HTERT RPE-1 (cell line): Measurements from ENCODE around the gene ADPRH.
"Not testable (repeated sequence)": the region's sequence is repeated elsewhere in the genome, so short reads cannot be mapped to it uniquely, and the experiment has no call there.

ENCODE experiments used
- in situ Hi-C: fragments of 300-500 bp; cut with MboI; formaldehyde crosslinking; loops from 4 replicates; pipeline ENCODE4 v1.14.3; 2020; ENCODE audit warnings: low sequenced_read_pairs

The ADPRH gene

DNA sequence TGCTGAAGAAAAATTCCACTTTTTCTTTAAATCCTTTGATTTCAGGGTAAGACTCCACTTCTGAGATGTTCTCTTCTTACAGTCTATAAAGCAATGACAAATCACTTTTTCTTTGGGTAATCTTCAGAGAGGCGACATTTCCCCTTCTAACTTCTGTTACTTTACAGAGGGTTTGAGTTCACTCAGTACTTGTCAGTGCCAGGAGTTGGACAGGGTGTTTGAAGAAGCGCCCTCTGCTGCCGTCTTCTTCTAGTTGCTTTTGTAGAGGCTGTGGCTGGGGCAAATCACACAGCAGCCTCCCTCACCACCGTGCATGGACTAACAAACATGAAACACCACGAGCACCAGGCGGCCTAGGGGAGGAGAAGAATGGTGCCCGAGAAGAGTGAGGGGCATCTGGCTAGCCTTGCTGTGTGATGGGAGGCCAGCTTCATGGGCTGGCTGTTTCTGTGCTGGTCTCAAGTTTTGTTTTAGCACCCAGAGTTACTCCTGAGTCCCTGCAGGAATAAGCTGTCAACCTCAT lies 19.8 kb upstream of the ADPRH start, which contains the start of gene CD80:
CD80 (minus strand) TSS at position 174 of the 523 bp plus-strand sequence. CDS start 1,886 bp downstream, outside the sequence.
- in situ Hi-C loops, result no loop called here

DNA sequence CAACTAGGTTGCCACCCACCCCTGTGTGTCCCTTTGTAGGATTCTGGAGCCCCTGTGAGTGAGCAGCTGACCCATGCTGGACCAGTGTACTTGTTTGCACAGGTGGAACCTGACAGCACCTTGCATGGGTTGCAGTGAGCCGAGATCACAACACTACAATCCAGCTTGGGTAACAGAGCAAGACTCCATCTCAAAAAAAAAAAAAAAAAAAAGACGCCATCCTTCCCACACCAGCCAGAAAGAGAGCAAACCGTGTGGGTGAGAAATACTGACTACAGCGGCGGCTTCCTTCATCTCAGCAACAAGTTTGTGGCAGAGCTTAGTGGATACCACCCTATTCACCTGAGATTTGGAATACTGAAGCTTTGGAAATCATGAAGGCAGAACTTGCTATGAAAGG lies 19.1 kb upstream of the ADPRH start:
- in situ Hi-C loops, result no loop called here

DNA sequence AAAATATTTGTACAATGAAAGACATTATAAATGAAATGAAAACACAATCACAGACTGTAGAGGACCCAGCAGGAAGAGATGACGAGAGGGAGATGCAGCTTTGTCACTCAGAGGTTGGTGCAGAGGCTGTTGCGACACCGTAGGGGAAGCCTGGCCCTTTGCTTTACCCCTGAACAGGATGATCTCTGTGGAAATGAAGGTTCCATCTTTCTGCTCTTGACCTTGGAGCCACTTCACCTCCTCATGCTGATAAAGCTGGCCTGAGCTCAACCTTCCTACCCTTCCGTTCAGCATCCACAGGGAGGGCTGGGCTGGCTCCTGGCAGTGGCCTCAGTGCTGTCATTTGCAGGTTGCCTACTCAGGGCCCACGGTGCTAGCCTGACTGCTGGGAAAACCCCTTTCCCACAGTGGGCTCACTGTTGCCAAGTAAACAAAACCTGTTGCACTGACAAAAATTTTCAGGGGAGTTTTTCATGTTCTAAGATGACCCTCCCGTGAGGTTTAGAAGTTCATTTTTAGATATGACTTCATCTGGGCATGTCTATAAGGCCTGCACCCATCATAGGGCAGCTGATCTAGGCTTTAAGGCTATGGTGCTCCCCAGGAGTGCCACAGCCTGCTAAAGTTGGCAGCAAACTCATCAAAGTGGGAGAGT lies 16.9 kb upstream of the ADPRH start:
- in situ Hi-C loops, result no loop called here

DNA sequence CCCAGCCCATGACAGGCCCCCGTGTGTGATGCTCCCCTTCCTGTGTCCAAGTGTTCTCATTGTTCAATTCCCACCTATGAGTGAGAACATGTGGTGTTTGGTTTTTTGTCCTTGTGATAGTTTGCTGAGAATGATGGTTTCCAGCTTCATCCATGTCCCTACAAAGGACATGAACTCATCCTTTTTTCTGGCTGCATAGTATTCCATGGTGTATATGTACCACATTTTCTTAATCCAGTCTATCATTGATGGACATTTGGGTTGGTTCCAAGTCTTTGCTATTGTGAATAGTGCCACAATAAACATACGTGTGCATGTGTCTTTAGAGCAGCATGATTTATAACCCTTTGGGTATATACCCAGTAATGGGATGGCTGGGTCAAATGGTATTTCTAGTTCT lies 16.0 kb upstream of the ADPRH start:
- in situ Hi-C loops, result not testable (repeated sequence)

DNA sequence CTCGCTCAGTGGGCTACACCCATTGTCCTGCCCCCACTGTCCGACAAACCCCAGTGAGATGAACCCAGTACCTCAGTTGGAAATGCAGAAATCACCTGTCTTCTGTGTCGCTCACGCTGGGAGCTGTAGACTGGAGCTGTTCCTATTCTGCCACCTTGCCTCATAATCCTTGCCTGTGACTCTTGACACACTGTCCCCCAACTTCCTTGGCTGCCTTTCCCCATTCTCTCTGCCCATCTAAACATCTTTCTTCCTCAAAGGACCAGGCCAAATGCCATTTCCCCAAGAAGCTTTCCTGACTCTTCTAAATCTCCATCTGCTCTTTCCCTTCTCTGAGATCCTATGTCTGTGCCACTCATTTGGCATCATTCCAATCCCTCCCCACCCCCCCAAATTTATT lies 10.1 kb upstream of the ADPRH start:
- in situ Hi-C loops, result no loop called here

DNA sequence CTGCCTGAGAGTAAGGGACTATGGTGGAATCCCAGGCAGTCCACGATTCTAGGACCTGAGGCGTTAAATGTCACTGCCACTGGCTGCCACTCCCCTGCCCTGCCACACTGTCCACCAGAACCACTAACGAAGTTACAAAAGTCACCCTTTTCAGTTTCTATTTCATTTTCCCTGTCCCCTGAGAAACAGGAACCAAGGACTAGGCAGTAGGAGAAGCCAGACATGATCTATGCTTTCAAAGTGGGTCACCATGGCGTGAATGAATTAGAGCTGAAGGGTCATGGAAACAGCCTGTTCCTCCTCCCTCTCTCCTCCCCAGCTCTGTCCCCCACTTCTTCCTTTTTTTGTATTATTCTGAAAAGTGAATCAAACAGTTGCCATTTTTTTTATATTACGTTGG lies 9.1 kb upstream of the ADPRH start:
- in situ Hi-C loops, result no loop called here

DNA sequence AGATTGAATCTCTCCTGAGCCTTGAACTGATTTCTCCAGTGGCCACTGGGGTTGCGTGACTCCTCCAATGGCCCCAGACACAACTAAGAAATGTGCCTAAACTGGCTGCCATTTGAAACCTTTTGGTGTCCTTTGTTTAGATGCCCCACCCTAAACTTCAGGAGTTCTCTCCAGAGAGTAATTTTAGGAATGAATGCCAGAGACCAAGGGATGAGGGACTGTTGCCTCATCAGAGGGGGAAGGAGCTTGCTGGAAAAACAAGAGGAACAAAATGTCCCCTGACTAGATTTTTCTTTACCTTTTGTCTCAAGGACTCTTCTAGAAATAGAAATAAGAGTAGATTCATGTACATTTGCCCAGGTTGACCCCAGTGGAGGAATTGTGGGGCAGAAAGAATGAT lies 8.1 kb upstream of the ADPRH start:
- in situ Hi-C loops, result no loop called here

DNA sequence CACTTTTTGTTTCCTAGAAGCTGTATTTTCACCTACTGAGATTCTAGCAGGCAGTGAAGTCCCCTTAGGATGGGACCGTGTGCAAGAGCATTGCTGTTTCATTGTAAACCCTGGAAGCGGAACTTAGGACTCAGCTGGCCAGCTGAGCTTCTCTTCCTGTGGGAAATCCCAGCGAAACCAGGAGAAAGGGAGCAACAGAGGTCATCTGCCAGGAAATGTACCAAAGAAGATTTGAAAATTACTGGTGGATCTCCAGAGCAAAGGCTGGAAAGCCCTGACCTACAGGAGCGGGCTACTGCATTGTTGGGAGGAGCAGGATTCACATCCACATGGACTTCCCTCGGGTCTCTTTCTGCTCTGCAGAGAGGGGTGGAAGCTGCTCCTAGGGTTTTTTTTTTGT lies 7.6 kb upstream of the ADPRH start:
- in situ Hi-C loops, result no loop called here

DNA sequence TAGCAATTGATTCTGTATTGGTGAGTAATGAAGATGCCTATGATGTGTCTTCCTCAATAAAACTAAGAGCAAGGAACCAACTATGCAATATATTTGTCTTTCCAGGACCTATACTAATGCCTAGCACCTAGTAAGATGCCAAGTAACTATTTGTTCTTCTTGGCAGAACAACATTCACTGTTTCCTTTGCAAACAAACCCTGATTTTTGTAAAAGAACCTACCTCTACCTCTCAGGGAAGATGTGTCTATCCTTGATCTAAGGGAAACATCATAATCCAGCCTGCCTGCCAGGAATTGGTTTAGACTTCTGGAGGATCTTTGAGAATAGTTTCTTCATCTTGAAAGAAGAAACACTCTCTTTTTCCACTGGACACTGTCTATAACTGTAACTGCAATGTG lies 3.8 kb upstream of the ADPRH start:
- in situ Hi-C loops, result no loop called here

DNA sequence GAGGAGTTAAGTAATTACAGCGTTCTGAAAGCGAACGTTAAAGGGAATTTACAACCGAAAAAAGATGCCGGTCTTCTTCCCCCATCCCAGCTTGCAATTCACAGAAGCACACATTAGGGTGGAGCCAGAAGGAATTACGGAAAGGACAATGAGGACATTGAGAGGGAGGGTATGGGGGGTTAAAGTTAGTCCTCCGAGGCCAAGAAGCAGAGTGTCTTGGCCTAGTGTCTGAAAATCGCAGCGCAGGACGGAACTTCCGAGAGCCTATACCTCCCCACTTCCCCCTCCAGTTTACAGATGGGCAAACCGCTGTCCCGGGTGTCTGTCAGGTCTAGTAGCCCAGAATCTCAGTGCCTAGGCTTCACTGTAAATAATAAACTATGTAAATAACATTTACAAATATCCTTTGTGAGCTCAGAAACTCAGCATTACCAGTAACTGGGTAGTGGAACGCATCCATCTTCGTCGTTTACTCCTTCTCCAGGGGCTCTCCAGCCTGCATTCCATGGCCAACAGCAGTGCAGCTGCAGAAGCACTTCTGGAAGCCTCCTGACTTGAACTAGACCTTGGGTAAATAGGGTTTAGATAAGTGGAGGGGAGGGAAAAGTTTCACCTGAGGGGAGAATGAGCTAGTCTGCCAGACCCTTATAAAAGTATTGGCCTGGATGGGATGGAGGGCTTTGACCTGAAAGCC lies 922 bp downstream of the ADPRH start:
- in situ Hi-C loops, result no loop called here

DNA sequence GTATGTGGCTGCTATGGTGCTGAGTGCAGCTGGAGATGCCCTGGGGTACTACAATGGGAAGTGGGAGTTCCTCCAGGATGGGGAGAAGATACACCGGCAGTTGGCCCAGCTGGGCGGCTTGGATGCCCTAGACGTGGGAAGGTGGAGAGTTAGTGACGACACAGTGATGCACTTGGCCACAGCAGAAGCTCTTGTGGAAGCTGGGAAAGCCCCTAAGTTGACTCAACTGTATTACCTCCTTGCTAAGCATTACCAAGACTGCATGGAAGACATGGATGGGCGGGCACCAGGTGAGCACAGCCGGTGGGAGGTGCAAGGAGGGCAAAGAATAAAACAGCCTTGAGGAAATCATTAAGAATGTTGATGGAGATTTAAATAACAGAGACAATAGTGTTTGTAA lies 2.9 kb downstream of the ADPRH start:
- in situ Hi-C loops, result no loop called here

DNA sequence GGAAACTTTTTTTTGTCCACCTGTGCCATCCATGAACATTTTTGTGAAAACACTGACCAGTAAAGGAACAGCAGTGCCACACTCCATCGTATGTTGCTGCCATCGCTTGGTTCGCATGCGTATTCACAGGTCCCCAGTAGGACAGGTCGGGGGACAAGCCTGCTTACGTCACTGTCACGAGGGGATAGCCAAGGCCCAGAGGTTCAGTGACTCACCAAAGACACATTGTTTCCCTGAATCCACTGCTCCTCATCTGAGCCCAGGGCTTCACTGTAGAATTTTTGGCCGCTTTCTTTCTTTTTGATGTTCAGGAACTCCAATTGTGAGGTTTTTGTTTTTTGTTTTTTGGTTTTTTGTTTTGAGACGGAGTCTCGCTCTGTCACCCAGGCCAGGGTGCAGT lies 5.9 kb downstream of the ADPRH start:
- in situ Hi-C loops, result no loop called here

DNA sequence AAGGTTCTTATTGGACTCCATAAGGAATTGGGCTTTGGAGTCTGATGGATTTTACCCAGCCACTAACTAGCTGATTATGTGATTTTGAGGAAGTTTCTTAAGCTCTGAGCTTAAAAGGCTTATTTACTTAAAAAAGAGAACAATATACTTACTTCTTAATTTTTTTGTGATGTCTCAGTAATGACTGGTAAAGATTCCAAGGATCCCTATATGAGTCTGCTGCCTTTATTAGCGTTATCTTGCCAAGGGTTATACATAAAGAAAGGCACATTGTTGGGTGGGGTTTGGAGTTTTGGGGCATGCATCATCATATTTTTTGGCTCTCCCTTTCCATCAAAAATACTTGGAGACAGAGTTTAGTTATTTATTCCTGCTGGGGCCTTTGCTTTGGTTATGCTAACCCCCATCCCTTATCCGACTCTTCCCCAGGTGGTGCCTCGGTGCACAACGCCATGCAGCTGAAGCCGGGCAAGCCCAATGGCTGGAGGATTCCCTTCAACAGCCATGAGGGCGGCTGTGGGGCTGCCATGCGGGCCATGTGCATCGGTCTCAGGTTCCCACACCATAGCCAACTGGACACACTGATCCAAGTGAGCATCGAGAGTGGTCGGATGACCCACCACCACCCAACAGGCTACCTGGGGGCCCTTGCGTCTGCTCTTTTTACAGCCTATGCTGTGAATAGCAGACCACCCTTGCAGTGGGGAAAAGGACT lies 6.7 kb downstream of the ADPRH start:
- in situ Hi-C loops, result no loop called here

DNA sequence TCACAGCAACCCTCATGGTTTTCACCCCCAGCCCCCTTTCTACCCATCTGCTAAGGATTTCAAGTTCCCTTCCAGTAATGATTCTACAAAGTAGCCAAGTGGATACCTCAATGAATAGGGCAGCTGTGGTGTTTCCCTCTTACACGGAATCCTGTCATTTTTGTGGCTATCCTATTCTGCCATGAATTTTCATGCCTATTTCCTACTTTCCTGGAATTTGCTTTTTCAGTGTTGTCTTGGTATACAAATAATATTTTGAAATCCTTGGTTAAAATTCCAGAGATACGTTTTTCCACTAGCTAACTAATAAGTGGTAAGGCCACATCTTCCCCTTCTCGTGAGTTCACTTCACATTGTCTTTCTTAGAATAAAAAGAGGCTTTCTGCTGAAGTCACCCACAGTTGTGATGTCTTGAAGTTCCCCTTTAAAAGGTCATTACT lies 7.5 kb downstream of the ADPRH start:
- in situ Hi-C loops, result no loop called here

DNA sequence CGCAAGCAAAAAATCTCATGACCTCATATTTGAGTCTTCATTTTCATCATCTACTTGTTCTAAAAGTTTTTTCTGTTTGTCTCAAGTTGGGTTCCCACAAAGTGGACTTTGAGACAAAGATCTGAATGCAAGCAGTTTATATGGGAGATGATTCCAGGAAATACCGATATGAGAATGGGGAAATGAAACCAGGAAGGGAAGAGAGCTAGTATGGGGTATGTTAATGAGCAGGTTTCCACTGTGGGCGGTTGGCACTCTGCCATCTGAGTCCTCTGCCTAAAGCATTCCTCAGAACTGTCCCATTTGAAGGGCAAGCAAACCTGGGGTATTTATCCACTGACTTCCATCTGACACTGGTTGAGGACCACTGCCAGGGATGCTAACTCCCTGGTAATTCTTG lies 8.8 kb downstream of the ADPRH start:
- in situ Hi-C loops, result no loop called here

DNA sequence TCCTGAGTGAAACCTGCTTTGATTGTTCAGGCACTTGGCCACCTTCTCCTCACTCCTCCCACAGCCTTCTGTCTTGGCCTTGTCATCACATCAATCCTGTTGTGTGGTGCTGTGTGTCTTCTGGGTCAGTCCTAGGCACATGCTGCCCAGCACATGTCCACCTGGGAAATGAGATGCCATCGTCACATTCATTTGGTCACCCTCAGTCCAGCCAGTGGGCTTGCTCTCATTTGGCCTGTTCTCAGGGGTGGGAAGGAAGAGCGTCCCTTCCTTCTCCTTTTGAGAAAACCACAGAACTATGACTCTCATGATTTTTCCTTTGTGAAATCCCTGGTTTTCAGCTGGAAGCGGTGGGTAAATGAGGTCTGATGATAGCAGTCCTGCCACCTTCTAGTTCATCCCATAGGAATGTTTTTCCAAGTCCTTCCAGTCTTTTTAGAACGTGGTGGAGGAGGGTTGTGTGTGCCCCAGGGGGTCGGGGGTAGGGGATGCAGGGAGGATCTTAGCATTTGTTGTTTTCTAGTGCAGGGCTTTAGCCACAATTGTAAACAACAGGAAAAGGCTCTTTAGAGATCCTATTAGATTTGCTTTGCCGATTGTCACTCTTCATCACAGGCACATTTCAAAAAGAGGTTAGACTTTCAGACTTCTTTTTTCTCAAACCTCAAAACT lies 9.9 kb downstream of the ADPRH start:
- in situ Hi-C loops, result no loop called here

DNA sequence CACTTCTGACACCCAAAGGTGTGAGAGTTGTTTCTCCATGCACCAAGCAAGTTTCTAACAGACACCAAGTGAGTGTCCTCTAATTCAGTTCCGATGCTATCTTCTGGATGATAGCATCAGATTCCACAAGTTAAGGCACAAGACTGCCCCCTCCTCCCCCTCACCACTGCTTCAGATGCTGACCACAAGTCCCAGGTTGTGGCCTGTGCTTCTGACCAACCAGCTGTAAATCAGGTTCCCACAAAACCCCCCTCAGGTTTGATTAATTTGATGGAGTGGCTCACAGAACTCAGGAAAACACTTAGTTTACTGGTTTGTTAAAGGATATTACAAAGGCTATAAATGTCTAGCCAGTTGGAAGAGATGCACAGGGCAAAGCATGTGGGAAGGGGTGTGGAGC lies 11.4 kb downstream of the ADPRH start:
- in situ Hi-C loops, result no loop called here

DNA sequence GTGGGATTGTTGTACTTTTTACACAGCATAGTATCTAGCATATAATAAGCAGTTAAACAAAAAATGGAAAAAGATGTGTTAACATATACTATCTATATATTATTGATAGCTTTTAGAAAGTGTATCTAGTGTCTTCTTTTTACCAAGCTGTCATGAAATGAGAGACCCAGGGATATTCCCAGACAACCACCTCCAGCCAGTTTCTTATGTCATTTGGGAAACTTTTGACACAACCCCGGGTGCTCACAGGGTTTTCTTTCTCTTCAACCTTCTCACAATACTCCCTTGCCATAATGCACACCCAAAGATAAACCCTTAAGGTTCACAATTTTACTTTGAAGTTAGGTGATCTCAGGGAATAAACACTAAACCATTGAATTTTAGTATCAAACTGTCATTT lies 13.6 kb downstream of the ADPRH start:
- in situ Hi-C loops, result no loop called here

DNA sequence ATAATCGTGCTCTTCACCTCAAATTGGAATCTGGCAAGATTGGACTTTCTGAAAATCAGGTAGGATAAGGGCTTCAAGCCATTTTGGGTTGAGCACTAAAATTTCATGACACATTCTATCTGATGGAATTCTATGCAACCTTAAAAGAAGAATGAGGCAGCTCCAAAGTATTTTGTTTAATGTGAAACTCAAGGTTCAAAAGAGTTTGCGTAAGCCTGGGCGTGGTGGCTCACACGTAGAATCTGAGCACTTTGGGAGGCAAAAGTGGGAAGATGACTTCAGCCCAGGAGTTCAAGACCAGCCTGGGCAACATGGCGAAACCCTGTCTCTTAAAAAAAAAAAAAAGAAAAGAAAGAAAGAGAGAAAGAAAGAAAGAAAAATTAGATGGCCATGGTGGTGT lies 14.8 kb downstream of the ADPRH start:
- in situ Hi-C loops, result no loop called here

DNA sequence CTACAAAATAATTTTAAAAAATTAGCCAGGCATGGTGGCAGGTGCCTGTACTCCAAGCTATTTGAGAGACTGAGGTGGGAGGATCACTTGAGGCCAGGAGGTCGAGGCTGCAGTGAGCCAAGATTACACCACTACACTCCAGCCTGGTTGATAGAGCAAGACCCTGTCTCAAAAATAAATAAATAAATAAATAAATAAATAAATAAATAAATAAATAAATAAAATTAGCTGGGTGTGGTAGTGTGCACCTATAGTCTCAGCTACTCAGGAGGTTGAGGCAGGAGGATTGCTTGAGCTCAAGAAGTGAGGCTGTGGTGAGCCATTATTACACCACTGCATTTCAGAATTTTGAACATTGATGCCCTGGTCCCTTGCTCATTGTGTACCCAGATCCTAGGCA lies 15.6 kb downstream of the ADPRH start:
- in situ Hi-C loops, result not testable (repeated sequence)

DNA sequence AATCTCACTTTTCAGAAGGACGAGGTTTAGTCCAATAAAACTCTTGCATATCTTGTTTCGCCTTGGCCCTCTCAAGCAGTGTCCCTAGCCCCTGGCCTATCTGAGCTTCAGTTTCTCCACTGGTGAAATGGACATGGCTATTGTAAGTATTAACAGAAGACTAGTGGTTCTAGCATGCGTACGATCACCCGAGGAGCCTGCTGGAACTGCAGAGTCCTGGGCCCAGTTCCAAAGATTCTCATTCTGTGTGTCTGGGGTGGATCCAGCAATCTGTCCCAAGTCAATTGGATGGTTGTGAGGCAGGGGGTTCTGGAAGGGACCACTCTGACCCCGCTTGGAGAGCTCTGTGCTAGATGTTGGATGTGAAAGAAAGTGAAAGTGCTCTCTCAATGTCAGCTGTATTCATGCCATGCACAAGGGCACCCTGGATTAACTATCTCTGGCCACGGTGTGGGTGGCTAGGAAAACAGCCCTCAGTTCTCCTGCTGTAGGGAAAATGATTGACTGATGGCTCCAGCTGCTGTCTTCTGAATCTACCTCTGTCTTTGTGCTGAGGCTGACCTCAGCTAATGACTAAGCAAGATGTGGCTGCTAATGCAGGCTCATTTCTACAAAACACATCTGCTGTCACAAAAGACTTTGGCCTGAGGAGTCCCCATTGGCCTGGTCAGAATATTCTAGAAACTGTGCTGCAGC lies 16.5 kb downstream of the ADPRH start:
- in situ Hi-C loops, result no loop called here
